ENCODE measurements around the gene NMT1. TPM values are rescaled to one million over a fixed set of nuclear protein-coding genes. Genes with fewer than 3 reads are reported as not detected.

NMT1 gene
- total RNA-seq, 2 donors from 2014 or later, result 122 to 136 TPM

DNA sequence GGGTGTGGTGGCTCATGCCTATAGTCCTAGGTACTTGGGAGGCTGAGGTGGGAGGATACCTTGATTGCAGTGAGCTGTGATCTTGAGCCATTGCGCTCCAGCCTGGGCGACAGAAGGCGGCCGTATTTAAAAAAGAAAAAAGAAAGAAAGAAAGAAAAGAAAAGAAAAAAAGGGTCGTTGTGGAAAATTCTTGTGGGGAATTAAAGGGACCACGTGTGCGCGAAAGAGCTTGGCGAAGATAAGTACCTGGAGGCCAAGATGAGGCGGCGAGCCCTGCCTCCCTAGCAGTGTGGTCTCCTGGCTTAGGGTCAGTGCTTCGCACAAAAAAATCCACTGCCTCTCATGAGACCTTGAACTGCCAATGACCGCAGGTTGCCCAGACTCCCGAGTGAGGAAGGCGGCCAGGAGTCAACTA, 728 bp upstream of the NMT1 start:
- Histone ChIP-seq H3K9me3 (ENCODE audit: control insufficient read depth, low read length) (no peaks in the 10 kb centered on the region), H3K27ac (ENCODE audit: low read depth, low read length) (no peak overlapping the region), H3K4me1 (ENCODE audit: control insufficient read depth, insufficient read depth, low read length) (peaks cover 3% of the 10 kb centered on the region), H3K36me3 (ENCODE audit: control insufficient read depth, insufficient read depth, low read length) (no peaks in the 10 kb centered on the region), H3K27me3 (ENCODE audit: control insufficient read depth, insufficient read depth, low read length, poor library complexity, severe bottlenecking) (no peaks in the 10 kb centered on the region), H3K4me3 (ENCODE audit: low read length) (peak overlapping the region; percentile 92), H3K9ac (ENCODE audit: extremely low read depth, low read length, poor library complexity, severe bottlenecking) (peak overlapping the region; percentile 56)
- H3K4me3 Mint-ChIP-seq, result peak overlapping the region; percentile 91
- H3K36me3 Mint-ChIP-seq (ENCODE audit: low read depth), result peaks cover 7% of the 10 kb centered on the region
- no peaks in the 10 kb centered on the region for H3K9me3 Mint-ChIP-seq
- TF ChIP-seq, protein P1, sequence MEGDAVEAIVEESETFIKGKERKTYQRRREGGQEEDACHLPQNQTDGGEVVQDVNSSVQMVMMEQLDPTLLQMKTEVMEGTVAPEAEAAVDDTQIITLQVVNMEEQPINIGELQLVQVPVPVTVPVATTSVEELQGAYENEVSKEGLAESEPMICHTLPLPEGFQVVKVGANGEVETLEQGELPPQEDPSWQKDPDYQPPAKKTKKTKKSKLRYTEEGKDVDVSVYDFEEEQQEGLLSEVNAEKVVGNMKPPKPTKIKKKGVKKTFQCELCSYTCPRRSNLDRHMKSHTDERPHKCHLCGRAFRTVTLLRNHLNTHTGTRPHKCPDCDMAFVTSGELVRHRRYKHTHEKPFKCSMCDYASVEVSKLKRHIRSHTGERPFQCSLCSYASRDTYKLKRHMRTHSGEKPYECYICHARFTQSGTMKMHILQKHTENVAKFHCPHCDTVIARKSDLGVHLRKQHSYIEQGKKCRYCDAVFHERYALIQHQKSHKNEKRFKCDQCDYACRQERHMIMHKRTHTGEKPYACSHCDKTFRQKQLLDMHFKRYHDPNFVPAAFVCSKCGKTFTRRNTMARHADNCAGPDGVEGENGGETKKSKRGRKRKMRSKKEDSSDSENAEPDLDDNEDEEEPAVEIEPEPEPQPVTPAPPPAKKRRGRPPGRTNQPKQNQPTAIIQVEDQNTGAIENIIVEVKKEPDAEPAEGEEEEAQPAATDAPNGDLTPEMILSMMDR (conservative IDR thresholded peaks at IDR 0.05), result no peak
- no peak for DNase-seq
- peaks cover 15% of the 10 kb centered on the region for H3K4me1 Mint-ChIP-seq
- peak overlapping the region; percentile 94 for H3K27ac Mint-ChIP-seq
- 10 to 18% methylated on average over 10 to 15 of the region's 15 CpGs for WGBS, 2 experiments (ENCODE audit: insufficient coverage in 1 of 2, insufficient read length in 1 of 2)
- no peaks in the 10 kb centered on the region for H3K27me3 Mint-ChIP-seq (ENCODE audit: insufficient read depth)

DNA sequence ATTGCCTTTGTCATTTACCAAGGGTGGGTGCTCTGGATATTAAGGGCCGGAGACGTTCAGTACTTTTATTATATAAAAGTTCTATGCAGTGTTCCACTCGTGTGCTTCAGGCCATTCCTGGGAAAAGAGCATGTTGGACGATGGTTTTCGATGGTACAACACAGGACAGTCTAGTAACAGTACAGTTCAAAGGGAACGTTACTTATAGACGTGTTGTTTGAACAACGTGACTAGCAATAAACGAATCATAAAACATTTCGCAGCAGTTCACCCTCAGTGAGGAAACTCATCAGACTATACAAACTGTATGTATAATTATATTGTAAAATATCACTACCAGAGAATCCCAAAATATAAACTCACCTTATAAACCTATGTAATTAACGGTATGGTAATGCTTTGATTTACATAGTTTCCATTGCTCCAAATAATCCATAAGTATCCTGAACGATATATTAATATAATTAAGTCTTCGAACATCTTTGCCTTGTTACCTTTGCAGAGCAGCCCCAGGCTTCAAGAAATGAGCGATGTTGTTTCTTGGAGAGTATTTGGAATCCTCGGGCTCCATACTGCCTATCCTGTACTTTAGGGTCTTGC, 589 bp downstream of the NMT1 start:
- H3K9me3 ChIP-seq (ENCODE audit: control insufficient read depth, low read length), result no peaks in the 10 kb centered on the region
- Mint-ChIP-seq H3K36me3 (ENCODE audit: low read depth) (peaks cover 7% of the 10 kb centered on the region), H3K27me3 (ENCODE audit: insufficient read depth) (no peaks in the 10 kb centered on the region), H3K4me1 (peaks cover 15% of the 10 kb centered on the region), H3K4me3 (peak overlapping the region; percentile 91), H3K27ac (peak overlapping the region; percentile 100), H3K9me3 (no peaks in the 10 kb centered on the region)
- TF ChIP-seq, protein P1 (conservative IDR thresholded peaks at IDR 0.05), result no peak
- DNase-seq, result no peak
- H3K9ac ChIP-seq (ENCODE audit: extremely low read depth, low read length, poor library complexity, severe bottlenecking), result peak overlapping the region; percentile 88
- H3K4me1 ChIP-seq (ENCODE audit: control insufficient read depth, insufficient read depth, low read length), result peaks cover 3% of the 10 kb centered on the region
- WGBS, 2 experiments (ENCODE audit: insufficient coverage in 1 of 2, insufficient read length in 1 of 2), result 17 to 37% methylated on average over 5 to 12 of the region's 15 CpGs
- no peaks in the 10 kb centered on the region for H3K36me3 ChIP-seq (ENCODE audit: control insufficient read depth, insufficient read depth, low read length)
- no peaks in the 10 kb centered on the region for H3K27me3 ChIP-seq (ENCODE audit: control insufficient read depth, insufficient read depth, low read length, poor library complexity, severe bottlenecking)
- H3K27ac ChIP-seq (ENCODE audit: low read depth, low read length), result no peak overlapping the region
- H3K4me3 ChIP-seq (ENCODE audit: low read length), result peak overlapping the region; percentile 92

DNA sequence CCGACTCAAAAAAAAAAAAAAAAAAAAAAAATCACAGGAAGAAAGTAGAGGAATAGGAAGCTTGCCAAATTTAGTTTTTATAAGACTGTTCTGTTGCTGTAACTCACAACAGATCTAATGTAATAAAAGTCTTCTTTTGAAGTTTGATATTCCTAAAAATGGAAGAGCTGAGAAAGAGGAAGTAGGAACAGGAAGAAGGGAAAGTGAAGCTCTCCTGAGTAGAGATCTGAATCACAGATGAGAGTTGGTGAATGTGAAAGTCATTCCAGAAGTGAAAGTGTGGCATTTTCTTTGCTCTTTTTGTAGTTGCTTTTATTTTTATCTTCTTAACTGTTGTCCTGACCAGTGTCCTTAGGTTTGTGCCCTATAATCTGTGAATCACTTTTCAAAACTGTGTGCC, 2.1 kb downstream of the NMT1 start:
- Histone ChIP-seq H3K36me3 (ENCODE audit: control insufficient read depth, insufficient read depth, low read length) (peaks cover 11% of the 10 kb centered on the region), H3K4me1 (ENCODE audit: control insufficient read depth, insufficient read depth, low read length) (peaks cover 3% of the 10 kb centered on the region)

More for the DNA sequence above, 2.1 kb downstream of the NMT1 start:
- H3K36me3 Mint-ChIP-seq (ENCODE audit: low read depth), result peaks cover 19% of the 10 kb centered on the region
- Histone ChIP-seq H3K27ac (ENCODE audit: low read depth, low read length) (no peak overlapping the region), H3K4me3 (ENCODE audit: low read length) (no peak overlapping the region), H3K9me3 (ENCODE audit: control insufficient read depth, low read length) (no peaks in the 10 kb centered on the region), H3K27me3 (ENCODE audit: control insufficient read depth, insufficient read depth, low read length, poor library complexity, severe bottlenecking) (no peaks in the 10 kb centered on the region), H3K9ac (ENCODE audit: extremely low read depth, low read length, poor library complexity, severe bottlenecking) (no peak overlapping the region)
- TF ChIP-seq, protein P1 (conservative IDR thresholded peaks at IDR 0.05), result no peak
- H3K9me3 Mint-ChIP-seq, result no peaks in the 10 kb centered on the region
- H3K27me3 Mint-ChIP-seq (ENCODE audit: insufficient read depth), result no peaks in the 10 kb centered on the region
- peak overlapping the region; percentile 89 for H3K27ac Mint-ChIP-seq
- DNase-seq, result no peak
- H3K4me1 Mint-ChIP-seq, result peaks cover 22% of the 10 kb centered on the region
- 100% methylated on average over 1 of the region's 1 CpG; no CpG with 5 or more reads in 1 of the 2 experiments for WGBS, 2 experiments (ENCODE audit: insufficient coverage in 1 of 2, insufficient read length in 1 of 2)
- H3K4me3 Mint-ChIP-seq, result no peak overlapping the region
